ENCODE measurements around the gene ALKBH3.
A peak's percentile ranks its signal among the peaks of the same experiment; 100 is the strongest.

The ALKBH3 gene

DNA sequence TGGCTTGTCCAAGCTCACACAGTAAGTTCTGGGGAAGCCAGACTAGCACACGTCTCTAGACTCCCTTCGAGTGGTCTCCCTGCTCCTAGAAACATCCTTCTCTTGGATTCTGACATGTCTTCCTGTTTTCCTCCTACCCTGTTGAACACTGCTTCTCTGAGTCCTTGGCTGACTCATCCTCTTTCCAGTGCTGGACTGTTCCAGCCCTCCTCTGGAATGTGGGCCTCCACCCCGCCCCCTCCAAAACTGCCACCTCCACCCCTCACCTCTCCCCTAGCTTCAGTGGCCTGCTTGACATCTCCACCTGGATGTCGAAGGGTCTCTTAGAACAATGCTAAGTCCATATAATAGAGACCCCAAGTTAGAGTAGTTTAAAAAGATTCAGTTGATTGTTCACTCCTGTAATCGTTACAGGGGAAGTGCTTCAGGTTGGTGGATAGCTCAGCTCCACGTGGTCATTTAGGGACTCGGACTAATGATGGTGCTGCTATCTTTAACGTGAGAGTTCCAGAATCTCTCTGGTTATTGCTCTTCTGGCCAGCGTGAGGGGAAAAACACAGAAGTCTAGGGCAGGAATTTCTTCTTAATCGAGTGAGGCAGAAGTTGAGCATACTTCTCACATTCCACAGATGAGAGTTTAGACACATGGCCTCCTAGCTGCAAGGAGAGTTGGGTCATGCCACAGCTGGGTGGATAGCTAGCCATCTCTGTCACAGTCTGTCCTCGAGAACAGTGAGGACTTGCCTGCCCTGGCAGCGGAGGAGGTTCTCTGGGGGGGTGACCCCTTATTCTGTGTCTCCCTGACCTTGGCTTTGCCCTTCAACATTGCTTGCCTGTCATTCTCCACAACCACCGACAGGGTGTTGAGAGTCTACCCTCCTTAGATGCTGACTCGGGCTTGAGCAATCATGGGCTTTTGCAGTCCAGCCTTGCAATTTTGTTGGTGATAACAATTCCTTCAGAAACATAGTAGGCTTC lies 57.1 kb downstream of the ALKBH3 start:
- Histone ChIP-seq H3K27me3 (ENCODE audit: control insufficient read depth, insufficient read depth, low read length) (peaks cover 3% of the 10 kb centered on the region; the same call in 1 of the 2 replicates), H3K9me3 (ENCODE audit: control insufficient read depth, insufficient read depth, low read length) (no peaks in the 10 kb centered on the region), H3K4me1 (ENCODE audit: control insufficient read depth, insufficient read depth, low read length) (0 out of 2 replicates have a peak, but pooled peaks cover 2% of the 10 kb centered on the region), H3K27ac (ENCODE audit: low read length) (no peak overlapping the region), H3K36me3 (ENCODE audit: control insufficient read depth, insufficient read depth, low read length) (no peaks in the 10 kb centered on the region), H3K4me3 (ENCODE audit: low read length) (no peak overlapping the region)
- WGBS (ENCODE audit: insufficient coverage, insufficient read length) = no CpG with 5 or more reads among the region's 14 CpGs
- no peak for DNase-seq (ENCODE audit: low read depth, low spot score)

- H3K4me3 ChIP-seq (ENCODE audit: low read length) = no peak overlapping the region; the same call in 1 of the 2 replicates
- H3K4me1 ChIP-seq (ENCODE audit: control insufficient read depth, insufficient read depth, low read length) = no peaks in the 10 kb centered on the region; the same call in 1 of the 2 replicates
- no peaks in the 10 kb centered on the region; the same call in 1 of the 2 replicates for H3K36me3 ChIP-seq (ENCODE audit: control insufficient read depth, insufficient read depth, low read length)
- peaks cover 25% of the 10 kb centered on the region for H3K27me3 ChIP-seq (ENCODE audit: control insufficient read depth, insufficient read depth, low read length)
- no peaks in the 10 kb centered on the region for H3K9me3 ChIP-seq (ENCODE audit: control insufficient read depth, insufficient read depth, low read length)
- DNase-seq (ENCODE audit: low read depth, low spot score) = no peak
- WGBS (ENCODE audit: insufficient coverage, insufficient read length) = no CpG with 5 or more reads among the region's 5 CpGs
- H3K27ac ChIP-seq (ENCODE audit: low read length) = no peak overlapping the region
These were observed 60.8 kb downstream of the ALKBH3 start for GRCh38 chr11:43941257-43941994.

DNA sequence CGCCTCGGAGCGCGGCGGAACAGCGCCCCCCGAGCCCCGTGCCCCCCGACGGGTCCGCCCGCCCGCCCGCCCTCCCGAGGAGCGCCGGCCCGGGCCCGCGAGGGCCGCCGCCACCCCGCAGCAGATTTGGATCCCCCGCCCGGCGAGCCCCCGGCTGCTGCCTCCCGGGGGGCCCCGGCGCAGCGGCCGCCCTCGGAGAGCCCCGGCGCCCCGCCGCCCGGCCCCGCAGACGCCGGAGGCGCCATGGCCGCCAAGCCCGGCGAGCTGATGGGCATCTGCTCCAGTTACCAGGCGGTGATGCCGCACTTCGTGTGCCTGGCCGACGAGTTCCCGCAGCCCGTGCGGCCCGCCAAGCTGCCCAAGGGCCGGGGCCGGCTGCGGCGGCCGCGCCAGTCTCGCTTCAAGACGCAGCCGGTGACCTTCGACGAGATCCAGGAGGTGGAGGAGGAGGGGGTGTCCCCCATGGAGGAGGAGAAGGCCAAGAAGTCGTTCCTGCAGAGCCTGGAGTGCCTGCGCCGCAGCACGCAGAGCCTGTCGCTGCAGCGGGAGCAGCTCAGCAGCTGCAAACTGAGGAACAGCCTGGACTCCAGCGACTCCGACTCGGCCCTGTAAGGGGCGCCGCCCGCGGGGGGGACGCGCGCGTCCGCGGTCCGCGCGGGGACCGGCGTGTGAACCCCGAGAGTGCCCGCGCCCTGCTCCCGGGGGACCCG lies 62.2 kb downstream of the ALKBH3 start:
- peak overlapping the region; percentile 46; the same call in 1 of the 2 replicates for H3K4me3 ChIP-seq (ENCODE audit: low read length)
- no peak overlapping the region for H3K27ac ChIP-seq (ENCODE audit: low read length)
- H3K9me3 ChIP-seq (ENCODE audit: control insufficient read depth, insufficient read depth, low read length) = no peaks in the 10 kb centered on the region
- H3K27me3 ChIP-seq (ENCODE audit: control insufficient read depth, insufficient read depth, low read length) = peaks cover 25% of the 10 kb centered on the region
- no peaks in the 10 kb centered on the region; the same call in 1 of the 2 replicates for H3K4me1 ChIP-seq (ENCODE audit: control insufficient read depth, insufficient read depth, low read length)
- no CpG with 5 or more reads among the region's 94 CpGs for WGBS (ENCODE audit: insufficient coverage, insufficient read length)
- H3K36me3 ChIP-seq (ENCODE audit: control insufficient read depth, insufficient read depth, low read length) = no peaks in the 10 kb centered on the region; the same call in 1 of the 2 replicates
- DNase-seq (ENCODE audit: low read depth, low spot score) = no peak

DNA sequence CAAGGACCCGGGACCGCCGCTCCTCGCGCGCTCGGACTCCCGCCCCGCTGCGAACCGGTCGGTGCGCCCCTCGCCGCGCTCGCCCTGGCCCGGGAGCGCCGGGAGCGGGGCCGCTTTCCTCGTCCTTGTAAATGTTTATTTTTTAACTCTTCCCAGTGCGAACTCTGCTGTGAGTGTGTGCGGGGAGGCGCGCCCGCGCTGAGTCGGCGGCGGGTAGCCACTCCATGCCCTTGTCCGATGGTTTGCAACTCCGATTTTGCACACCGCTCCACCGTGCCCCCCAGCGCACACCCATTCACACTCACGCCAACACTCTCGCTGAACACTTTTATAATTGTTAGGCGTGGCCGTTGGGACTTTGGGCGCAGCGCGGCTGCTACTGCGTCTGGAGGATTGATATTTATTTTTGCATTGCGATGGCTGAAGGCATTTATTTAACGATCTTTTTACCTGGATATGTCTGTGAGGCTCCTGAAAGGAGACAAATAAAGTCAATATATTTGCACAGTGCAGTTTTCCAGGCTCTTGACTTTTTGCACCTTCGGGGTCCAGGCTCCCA lies 62.8 kb downstream of the ALKBH3 start:
- no peaks in the 10 kb centered on the region; the same call in 1 of the 2 replicates for H3K4me1 ChIP-seq (ENCODE audit: control insufficient read depth, insufficient read depth, low read length)
- H3K36me3 ChIP-seq (ENCODE audit: control insufficient read depth, insufficient read depth, low read length) = no peaks in the 10 kb centered on the region; the same call in 1 of the 2 replicates
- peak overlapping the region; percentile 46; the same call in 1 of the 2 replicates for H3K4me3 ChIP-seq (ENCODE audit: low read length)
- no CpG with 5 or more reads among the region's 48 CpGs for WGBS (ENCODE audit: insufficient coverage, insufficient read length)
- H3K27me3 ChIP-seq (ENCODE audit: control insufficient read depth, insufficient read depth, low read length) = peaks cover 25% of the 10 kb centered on the region
- no peak overlapping the region for H3K27ac ChIP-seq (ENCODE audit: low read length)
- H3K9me3 ChIP-seq (ENCODE audit: control insufficient read depth, insufficient read depth, low read length) = no peaks in the 10 kb centered on the region
- DNase-seq (ENCODE audit: low read depth, low spot score) = no peak

- Histone ChIP-seq H3K27me3 (ENCODE audit: control insufficient read depth, insufficient read depth, low read length) (peaks cover 25% of the 10 kb centered on the region), H3K27ac (ENCODE audit: low read length) (no peak overlapping the region), H3K4me3 (ENCODE audit: low read length) (peak overlapping the region; percentile 33; the same call in 1 of the 2 replicates), H3K4me1 (ENCODE audit: control insufficient read depth, insufficient read depth, low read length) (no peaks in the 10 kb centered on the region; the same call in 1 of the 2 replicates), H3K9me3 (ENCODE audit: control insufficient read depth, insufficient read depth, low read length) (no peaks in the 10 kb centered on the region), H3K36me3 (ENCODE audit: control insufficient read depth, insufficient read depth, low read length) (no peaks in the 10 kb centered on the region; the same call in 1 of the 2 replicates)
- no CpG with 5 or more reads among the region's 54 CpGs for WGBS (ENCODE audit: insufficient coverage, insufficient read length)
- DNase-seq (ENCODE audit: low read depth, low spot score) = no peak
These were observed 63.5 kb downstream of the ALKBH3 start for GRCh38 chr11:43943931-43944751.

DNA sequence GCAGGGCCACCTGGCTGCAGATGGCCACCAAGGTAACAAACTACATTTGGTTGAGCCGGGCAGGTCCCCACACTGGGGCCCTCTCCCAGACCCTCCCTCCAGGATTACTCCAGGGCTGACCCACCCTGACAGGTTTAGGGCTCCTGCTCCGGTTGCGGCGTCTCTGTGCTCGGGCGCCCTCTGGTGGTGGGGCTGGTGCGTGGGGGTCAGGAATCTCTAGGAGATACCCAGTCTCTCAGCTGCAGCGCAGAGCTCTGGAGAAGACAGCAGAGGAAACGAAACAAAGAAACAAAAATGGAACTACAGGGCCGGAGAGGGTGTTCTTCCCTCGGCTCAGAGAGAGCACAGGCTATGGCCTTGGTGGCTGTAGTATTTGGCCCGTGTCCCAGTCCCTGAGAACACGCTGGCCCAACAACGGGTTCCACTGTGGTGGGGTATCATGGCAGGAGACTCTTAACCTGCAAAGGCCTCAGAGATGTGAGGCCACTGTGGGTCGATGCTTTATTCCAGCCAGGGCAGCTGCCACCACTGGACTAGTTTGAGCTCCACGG lies 64.2 kb downstream of the ALKBH3 start:
- Histone ChIP-seq H3K4me3 (ENCODE audit: low read length) (peak overlapping the region; percentile 33; the same call in 1 of the 2 replicates), H3K36me3 (ENCODE audit: control insufficient read depth, insufficient read depth, low read length) (no peaks in the 10 kb centered on the region; the same call in 1 of the 2 replicates), H3K9me3 (ENCODE audit: control insufficient read depth, insufficient read depth, low read length) (no peaks in the 10 kb centered on the region), H3K27me3 (ENCODE audit: control insufficient read depth, insufficient read depth, low read length) (peaks cover 25% of the 10 kb centered on the region), H3K4me1 (ENCODE audit: control insufficient read depth, insufficient read depth, low read length) (no peaks in the 10 kb centered on the region; the same call in 1 of the 2 replicates), H3K27ac (ENCODE audit: low read length) (no peak overlapping the region)
- WGBS (ENCODE audit: insufficient coverage, insufficient read length) = no CpG with 5 or more reads among the region's 16 CpGs
- DNase-seq (ENCODE audit: low read depth, low spot score) = no peak

GRCh38 chr11:43947003-43947500 lies 66.4 kb downstream of the ALKBH3 start:
- Histone ChIP-seq H3K4me1 (ENCODE audit: control insufficient read depth, insufficient read depth, low read length) (no peaks in the 10 kb centered on the region; the same call in 1 of the 2 replicates), H3K36me3 (ENCODE audit: control insufficient read depth, insufficient read depth, low read length) (no peaks in the 10 kb centered on the region; the same call in 1 of the 2 replicates), H3K27ac (ENCODE audit: low read length) (no peak overlapping the region), H3K27me3 (ENCODE audit: control insufficient read depth, insufficient read depth, low read length) (peaks cover 22% of the 10 kb centered on the region), H3K4me3 (ENCODE audit: low read length) (no peak overlapping the region), H3K9me3 (ENCODE audit: control insufficient read depth, insufficient read depth, low read length) (no peaks in the 10 kb centered on the region)
- DNase-seq (ENCODE audit: low read depth, low spot score) = no peak
- WGBS (ENCODE audit: insufficient coverage, insufficient read length) = no CpG with 5 or more reads among the region's 9 CpGs

DNA sequence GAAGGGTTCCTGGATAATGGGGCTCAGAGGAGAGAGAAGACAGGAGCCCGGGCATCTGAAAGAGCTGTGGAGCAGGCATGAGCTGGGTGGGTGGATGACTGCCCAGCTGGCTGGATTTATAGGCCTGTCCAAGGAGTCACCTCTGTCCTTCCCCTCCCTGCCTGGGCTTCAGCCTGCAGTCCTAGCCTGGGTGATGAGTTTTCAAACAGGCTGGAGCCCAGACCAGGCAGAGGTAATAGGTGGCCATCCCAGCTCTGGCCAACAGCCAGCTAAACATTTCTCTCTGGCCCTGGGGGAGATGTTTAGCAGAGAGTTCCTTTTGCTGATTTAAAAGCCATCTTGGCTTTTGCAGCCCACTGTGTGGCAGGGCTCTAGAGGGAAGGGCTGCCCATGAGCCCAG lies 67.2 kb downstream of the ALKBH3 start:
- peaks cover 21% of the 10 kb centered on the region for H3K27me3 ChIP-seq (ENCODE audit: control insufficient read depth, insufficient read depth, low read length)
- no peaks in the 10 kb centered on the region for H3K9me3 ChIP-seq (ENCODE audit: control insufficient read depth, insufficient read depth, low read length)
- no peak for DNase-seq (ENCODE audit: low read depth, low spot score)
- H3K4me3 ChIP-seq (ENCODE audit: low read length) = no peak overlapping the region
- no peak overlapping the region for H3K27ac ChIP-seq (ENCODE audit: low read length)
- no CpG with 5 or more reads among the region's 1 CpG for WGBS (ENCODE audit: insufficient coverage, insufficient read length)
- H3K4me1 ChIP-seq (ENCODE audit: control insufficient read depth, insufficient read depth, low read length) = no peaks in the 10 kb centered on the region; the same call in 1 of the 2 replicates
- no peaks in the 10 kb centered on the region; the same call in 1 of the 2 replicates for H3K36me3 ChIP-seq (ENCODE audit: control insufficient read depth, insufficient read depth, low read length)

All from iPS DF 6.9 (cell line).